GM12892 (cell line): ENCODE measurements around the gene DGAT2L6. TPM values are rescaled to one million over a fixed set of nuclear protein-coding genes. Genes with fewer than 3 reads are reported as not detected.
A peak's percentile ranks its signal among the peaks of the same experiment; 100 is the strongest.

Experiments used
- DNase-seq: peaks from one replicate; pipeline ENCODE4 v3.0.0; 2011; ENCODE audit not compliant: insufficient read length
- FAIRE-seq: peaks from 2 replicates; lab custom pipeline; 2011; peaks lifted over from hg19 to GRCh38; lab: Jason Lieb, UNC
- POLR2A ChIP-seq: IDR thresholded peaks from 2 replicates; pipeline ENCODE4 v1.6.1; 2011; ENCODE audit warnings: low read depth, low read length, control low read depth
- POLR2AphosphoS5 ChIP-seq: IDR thresholded peaks from 2 replicates; pipeline ENCODE4 v1.6.1; 2011; ENCODE audit warnings: low read depth, low read length, control low read depth
- TAF1 ChIP-seq: IDR thresholded peaks from 2 replicates; pipeline ENCODE4 v1.6.1; 2011; ENCODE audit warnings: low read depth, mild to moderate bottlenecking, control low read depth, low read length, borderline replicate concordance
- polyA plus RNA-seq: library from polyadenylated mRNA; unstranded; fragments of >200 nt; gene quantifications from one replicate; pipeline ENCODE4 v1.2.1, GENCODE V29; 2012; ENCODE audit warnings: missing spikeins, inconsistent platforms; ENCODE audit not compliant: missing spikeins

The DGAT2L6 gene, protein sequence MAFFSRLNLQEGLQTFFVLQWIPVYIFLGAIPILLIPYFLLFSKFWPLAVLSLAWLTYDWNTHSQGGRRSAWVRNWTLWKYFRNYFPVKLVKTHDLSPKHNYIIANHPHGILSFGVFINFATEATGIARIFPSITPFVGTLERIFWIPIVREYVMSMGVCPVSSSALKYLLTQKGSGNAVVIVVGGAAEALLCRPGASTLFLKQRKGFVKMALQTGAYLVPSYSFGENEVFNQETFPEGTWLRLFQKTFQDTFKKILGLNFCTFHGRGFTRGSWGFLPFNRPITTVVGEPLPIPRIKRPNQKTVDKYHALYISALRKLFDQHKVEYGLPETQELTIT
- 0.17 TPM for polyA plus RNA-seq

- DNase-seq (no peak), FAIRE-seq (peak; percentile 58)
- no peak for TF ChIP-seq TAF1
- TF ChIP-seq POLR2A: peak; percentile 32; the same call in 1 of the 2 replicates
These were observed at the start of gene DGAT2L6 for GRCh38 chrX:70176938-70177533. Gene DGAT2L6, plus strand, starts transcription at chrX:70177483. Its CDS starts 100 bp downstream, at chrX:70177583.

DNA sequence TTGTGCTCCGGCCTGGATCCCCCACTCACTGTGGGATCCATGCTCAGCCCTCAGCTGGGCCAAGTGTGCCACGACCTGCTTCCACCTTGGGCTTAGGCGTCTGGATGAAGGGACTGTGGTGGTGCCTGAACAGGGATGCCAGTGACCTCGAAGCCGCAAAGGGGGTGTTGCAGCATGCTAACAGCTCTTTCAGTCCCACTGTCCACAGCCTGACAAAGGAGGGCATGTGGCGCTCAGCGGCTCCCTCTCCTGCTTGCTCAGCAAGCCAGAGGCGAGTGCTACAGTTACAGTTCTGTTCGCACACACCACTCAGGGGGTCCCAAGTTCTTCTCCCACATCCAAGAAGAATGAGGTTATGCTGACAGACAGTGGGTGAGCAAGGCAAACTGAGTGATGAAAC is 49.2 kb upstream of the DGAT2L6 start:
- TF ChIP-seq POLR2AphosphoS5: no peak
- TF ChIP-seq POLR2A: no peak
- TF ChIP-seq TAF1: no peak
- FAIRE-seq (no peak), DNase-seq (no peak)

GRCh38 chrX:70129816-70130215 is 47.5 kb upstream of the DGAT2L6 start:
- FAIRE-seq: no peak
- no peak for DNase-seq
- TF ChIP-seq POLR2AphosphoS5: no peak

GRCh38 chrX:70132224-70132623 is 45.1 kb upstream of the DGAT2L6 start:
- DNase-seq (no peak), FAIRE-seq (no peak)
- no peak for TF ChIP-seq POLR2A
- TF ChIP-seq POLR2AphosphoS5: no peak
- no peak for TF ChIP-seq TAF1

DNA sequence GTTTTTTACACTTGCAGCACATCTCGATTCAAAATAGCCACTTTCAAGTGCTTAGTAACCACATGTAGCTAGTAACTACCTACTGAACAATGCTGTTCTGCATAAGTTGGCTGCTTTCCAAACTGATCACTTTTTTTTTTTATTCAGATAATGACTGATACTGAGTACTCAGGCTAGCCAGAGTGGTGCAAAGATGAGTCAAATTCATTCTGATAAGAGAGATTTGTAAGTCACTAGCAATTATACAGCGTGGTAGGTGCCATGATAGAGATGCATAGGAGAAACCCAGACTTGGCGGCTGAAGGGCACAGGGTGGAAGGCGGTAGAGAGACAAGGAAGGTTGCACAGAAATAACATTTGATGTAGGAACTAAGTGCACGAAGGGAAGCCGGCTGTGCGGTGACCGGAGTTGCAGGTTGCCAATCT is 44.4 kb upstream of the DGAT2L6 start:
- DNase-seq (no peak), FAIRE-seq (peak; percentile 27)
- TF ChIP-seq TAF1 (no peak), POLR2A (no peak), POLR2AphosphoS5 (no peak)

DNA sequence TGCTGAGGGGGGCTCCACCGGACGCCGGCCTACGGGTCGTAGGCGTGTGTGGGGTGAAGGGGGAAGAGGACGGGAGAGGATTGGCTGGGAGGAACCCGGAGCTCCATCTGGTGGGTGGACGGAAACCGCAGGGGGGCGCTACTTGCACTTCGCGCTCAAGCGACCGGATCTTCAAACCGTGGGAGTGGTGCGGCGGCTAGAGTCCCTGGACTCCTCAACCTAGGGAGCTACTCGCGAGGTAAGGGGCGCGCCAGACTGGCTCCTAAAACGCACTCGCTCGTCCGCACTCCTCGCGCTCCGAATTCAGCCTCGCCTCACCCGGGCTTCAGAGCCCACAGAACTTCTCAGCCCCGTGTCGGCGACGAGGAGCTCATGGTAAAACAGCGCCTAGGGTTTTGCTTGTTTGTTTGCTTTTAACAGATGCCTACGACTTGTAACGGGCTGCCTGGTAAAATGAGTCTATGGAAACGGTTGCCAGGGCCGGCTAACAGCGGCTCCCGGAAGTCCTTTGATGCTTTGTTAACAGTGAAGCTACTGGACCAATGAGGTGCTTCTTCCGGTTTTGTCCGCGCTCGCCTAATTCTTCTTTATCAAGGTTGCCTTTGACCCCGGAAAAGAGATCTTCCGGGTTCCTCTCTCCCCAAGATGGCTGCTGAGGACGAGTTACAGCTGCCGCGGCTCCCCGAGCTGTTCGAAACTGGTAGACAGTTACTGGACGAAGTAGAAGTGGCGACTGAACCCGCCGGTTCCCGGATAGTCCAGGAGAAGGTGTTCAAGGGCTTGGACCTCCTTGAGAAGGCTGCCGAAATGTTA is 43.8 kb upstream of the DGAT2L6 start, which contains the start of gene IGBP1:
TSS of gene IGBP1 (plus strand) at position 145 of the 813 bp plus-strand sequence. CDS start at position 646, 501 bp downstream.
- TF ChIP-seq TAF1 (0 out of 2 replicates have a peak, but pooled peaks have one; percentile 64), POLR2A (peak; percentile 64; the same call in 1 of the 2 replicates), POLR2AphosphoS5 (peak; percentile 55; the same call in 1 of the 2 replicates)
- FAIRE-seq: peak; percentile 74

DNA sequence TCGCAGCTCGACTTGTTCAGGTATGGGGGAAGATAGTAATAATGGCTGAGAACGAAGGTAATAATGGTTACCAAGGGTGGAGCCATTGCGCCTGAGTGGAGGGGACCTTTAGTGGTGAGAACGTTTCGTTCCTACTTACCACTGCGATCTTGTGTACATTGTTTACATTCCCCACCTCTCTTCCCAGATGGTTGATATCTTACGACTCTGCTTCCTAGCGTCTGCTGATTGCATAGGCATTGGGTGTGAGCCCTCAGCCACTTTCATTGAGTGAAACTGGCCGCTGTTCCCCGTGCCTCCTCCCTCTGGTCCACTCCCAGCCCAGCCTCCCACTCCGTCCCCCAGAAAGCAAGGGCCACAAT is 43.2 kb upstream of the DGAT2L6 start:
- no peak for DNase-seq
- FAIRE-seq: no peak
- TF ChIP-seq POLR2AphosphoS5 (no peak), TAF1 (no peak), POLR2A (no peak)

More for the DNA sequence above, 43.8 kb upstream of the DGAT2L6 start, which contains the start of gene IGBP1:
- peak; percentile 43 for DNase-seq

DNA sequence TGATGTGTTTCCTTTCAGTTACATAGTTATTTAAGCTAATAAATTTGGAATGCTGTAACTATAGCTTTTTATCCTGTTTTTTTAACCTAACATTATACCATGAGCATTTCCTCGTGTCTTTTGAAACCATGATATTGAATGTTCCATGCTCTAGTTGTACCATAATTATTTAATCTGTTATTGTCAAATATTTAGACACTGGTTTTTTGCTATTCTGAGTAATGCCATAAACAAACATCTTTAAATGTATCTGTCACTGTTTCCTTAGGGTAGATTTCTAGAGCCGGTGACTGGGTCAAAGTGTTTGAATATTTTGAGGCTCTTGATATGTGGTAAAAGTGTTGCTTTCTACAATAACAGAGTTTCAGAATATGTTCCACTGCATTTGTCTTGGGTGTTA is 38.7 kb upstream of the DGAT2L6 start:
- DNase-seq: no peak
- no peak for TF ChIP-seq TAF1
- TF ChIP-seq POLR2A: no peak
- no peak for TF ChIP-seq POLR2AphosphoS5
- no peak for FAIRE-seq

DNA sequence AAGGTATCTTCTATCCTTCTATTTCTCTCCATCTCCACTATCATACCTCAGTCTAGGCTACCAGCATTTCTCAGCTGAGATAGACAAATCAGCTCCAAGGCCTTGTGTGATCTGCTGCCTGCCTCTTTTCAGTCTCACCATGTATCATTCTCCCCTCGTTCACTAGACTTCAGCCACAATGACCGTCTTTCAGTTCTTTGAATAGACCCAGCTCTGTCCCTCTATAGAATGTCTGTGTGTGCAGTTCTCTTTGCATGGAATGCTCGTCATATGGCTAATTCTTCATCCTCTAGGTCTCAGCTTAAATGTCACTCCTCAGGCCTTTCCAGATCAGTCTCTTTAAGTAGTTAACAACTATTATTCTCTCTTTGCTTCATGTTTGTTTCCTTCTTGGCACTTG is 37.5 kb upstream of the DGAT2L6 start:
- TF ChIP-seq POLR2A: no peak
- TF ChIP-seq TAF1: no peak
- FAIRE-seq (no peak), DNase-seq (no peak)

DNA sequence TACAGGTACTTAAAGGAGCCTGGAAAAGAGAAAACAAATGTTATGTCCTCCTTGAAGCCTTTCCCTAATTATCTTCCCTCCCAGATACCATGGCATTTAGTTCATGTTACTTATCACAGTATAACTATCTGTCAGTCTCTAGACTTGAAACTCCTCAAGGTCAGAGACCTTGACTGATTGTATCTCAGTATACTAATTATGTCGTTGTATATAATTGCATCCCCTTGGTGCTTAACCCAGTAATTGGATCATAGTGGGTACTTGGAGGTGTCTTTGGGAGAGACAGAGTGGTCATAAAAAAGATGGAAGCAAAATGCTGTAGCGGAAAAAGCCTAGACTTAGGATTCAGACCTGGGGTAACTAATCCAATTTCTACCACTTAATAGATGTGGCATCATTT is 35.9 kb upstream of the DGAT2L6 start:
- no peak for FAIRE-seq
- TF ChIP-seq TAF1 (no peak), POLR2A (no peak), POLR2AphosphoS5 (no peak)
- no peak for DNase-seq

- no peak for FAIRE-seq
- TF ChIP-seq TAF1 (no peak), POLR2AphosphoS5 (no peak)
- no peak for DNase-seq
These were observed 10.4 kb upstream of the DGAT2L6 start for GRCh38 chrX:70166601-70167590.
